ENCODE data around the gene CHST14.

- TF ChIP-seq CTCF (IDR thresholded peaks at IDR 0.05; ENCODE audit: low read depth, low read length, poor library complexity, severe bottlenecking) (no peak), EZH2phosphoT487 (IDR thresholded peaks at IDR 0.05; ENCODE audit: borderline replicate concordance, low read length) (no peak)
Measured at GRCh38 chr15:40429068-40429710, 41.6 kb upstream of the CHST14 start.

Measured in DOHH2 (cell line).